PC-3 (cell line): ENCODE data around the gene TIGD4.

ENCODE experiments used
- CTCF ChIP-seq: fragments of 300-600 bp; sonication (generic); conservative IDR thresholded peaks from 2 replicates; pipeline ENCODE4 v1.5.1; 2017; ENCODE audit warnings: antibody characterized with exemption, low read depth, mild to moderate bottlenecking, low read length
- EZH2phosphoT487 ChIP-seq: fragments of 300-600 bp; sonication (generic); IDR thresholded peaks from 2 replicates; pipeline ENCODE4 v1.6.1; 2018; ENCODE audit warnings: mild to moderate bottlenecking, antibody characterized with exemption, low read length, borderline replicate concordance

- TF ChIP-seq CTCF (no peak), EZH2phosphoT487 (no peak)
These were observed 44.9 kb downstream of the TIGD4 start for GRCh38 chr4:152734699-152735050.
